IMR-90 (cell line): ENCODE measurements around the gene GOSR1.

Source experiments
- BHLHE40 ChIP-seq: fragments of 150-350 bp; IDR thresholded peaks from 2 replicates; pipeline ENCODE4 v1.6.1; 2016; ENCODE audit warnings: mild to moderate bottlenecking, low read depth, low read length
- CEBPB ChIP-seq: IDR thresholded peaks from 2 replicates; pipeline ENCODE4 v1.6.1; 2012; ENCODE audit warnings: low read depth, low read length, improper control_type of control experiment
- CHD1 ChIP-seq: IDR thresholded peaks from 2 replicates; pipeline ENCODE4 v1.6.1; 2012; ENCODE audit warnings: low read depth, low read length, improper control_type of control experiment
- FOS ChIP-seq: fragments of 150-350 bp; IDR thresholded peaks from 2 replicates; pipeline ENCODE4 v1.6.1; 2016; ENCODE audit warnings: low read depth, low read length
- MXI1 ChIP-seq: IDR thresholded peaks from 2 replicates; pipeline ENCODE4 v1.6.1; 2012; ENCODE audit warnings: low read depth, mild to moderate bottlenecking, low read length, moderate library complexity, borderline replicate concordance
- NFE2L2 ChIP-seq: fragments of 150-350 bp; IDR thresholded peaks from 2 replicates; pipeline ENCODE4 v1.6.1; 2016; ENCODE audit warnings: low read depth, mild to moderate bottlenecking, low read length
- POLR2A ChIP-seq: IDR thresholded peaks from 2 replicates; pipeline ENCODE4 v1.6.1; 2012; ENCODE audit warnings: mild to moderate bottlenecking, low read depth, low read length
- RAD21 ChIP-seq: IDR thresholded peaks from 2 replicates; pipeline ENCODE4 v1.6.1; 2012; ENCODE audit warnings: low read length, improper control_type of control experiment
- RFX5 ChIP-seq: IDR thresholded peaks from 2 replicates; pipeline ENCODE4 v1.8.0; 2012; ENCODE audit warnings: low read depth, mild to moderate bottlenecking, low read length, moderate library complexity
- USF2 ChIP-seq: fragments of 150-350 bp; IDR thresholded peaks from 2 replicates; pipeline ENCODE4 v1.6.1; 2017; ENCODE audit warnings: mild to moderate bottlenecking, antibody characterized with exemption, low read length, low read depth
- TF ChIP-seq, protein P1 (sequence below): conservative IDR thresholded peaks from 2 replicates; pipeline ENCODE4 v1.5.1; 2012; ENCODE audit warnings: mild to moderate bottlenecking, low read depth, low read length, improper control_type of control experiment

- TF ChIP-seq, protein P1, sequence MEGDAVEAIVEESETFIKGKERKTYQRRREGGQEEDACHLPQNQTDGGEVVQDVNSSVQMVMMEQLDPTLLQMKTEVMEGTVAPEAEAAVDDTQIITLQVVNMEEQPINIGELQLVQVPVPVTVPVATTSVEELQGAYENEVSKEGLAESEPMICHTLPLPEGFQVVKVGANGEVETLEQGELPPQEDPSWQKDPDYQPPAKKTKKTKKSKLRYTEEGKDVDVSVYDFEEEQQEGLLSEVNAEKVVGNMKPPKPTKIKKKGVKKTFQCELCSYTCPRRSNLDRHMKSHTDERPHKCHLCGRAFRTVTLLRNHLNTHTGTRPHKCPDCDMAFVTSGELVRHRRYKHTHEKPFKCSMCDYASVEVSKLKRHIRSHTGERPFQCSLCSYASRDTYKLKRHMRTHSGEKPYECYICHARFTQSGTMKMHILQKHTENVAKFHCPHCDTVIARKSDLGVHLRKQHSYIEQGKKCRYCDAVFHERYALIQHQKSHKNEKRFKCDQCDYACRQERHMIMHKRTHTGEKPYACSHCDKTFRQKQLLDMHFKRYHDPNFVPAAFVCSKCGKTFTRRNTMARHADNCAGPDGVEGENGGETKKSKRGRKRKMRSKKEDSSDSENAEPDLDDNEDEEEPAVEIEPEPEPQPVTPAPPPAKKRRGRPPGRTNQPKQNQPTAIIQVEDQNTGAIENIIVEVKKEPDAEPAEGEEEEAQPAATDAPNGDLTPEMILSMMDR = no peak
- TF ChIP-seq POLR2A (no peak), CEBPB (no peak), MXI1 (no peak), USF2 (no peak), NFE2L2 (no peak), BHLHE40 (no peak), RFX5 (no peak), RAD21 (no peak), CHD1 (no peak), FOS (no peak)
Observed at GRCh38 chr17:30547778-30548573, 70.8 kb downstream of the GOSR1 start.
